Liver (tissue), 3 donors: ENCODE data around the gene HAUS2.

Source experiments
- CTCF ChIP-seq: fragments of 150-350 bp; IDR thresholded peaks from 2 replicates; pipeline ENCODE4 v1.5.1; 2017; ENCODE audit warnings: improper control_type of control experiment, low read depth, low read length; ENCODE audit not compliant: missing input control
- EGR1 ChIP-seq, 2 donors: IDR thresholded peaks; 2 replicates each; pipeline ENCODE4 v1.6.1; 2016 to 2018; ENCODE audit warnings: antibody characterized with exemption in 2 of 2, low read depth in 2 of 2
- GABPA ChIP-seq, 2 donors: IDR thresholded peaks in 1 of 2; conservative IDR thresholded peaks in 1 of 2; 2 replicates each; pipeline ENCODE4 v1.6.1; 2016; ENCODE audit warnings: antibody characterized with exemption in 2 of 2, mild to moderate bottlenecking in 1 of 2, moderate library complexity in 1 of 2
- JUND ChIP-seq, 2 donors: IDR thresholded peaks; 2 replicates each; pipeline ENCODE4 v1.6.1; 2016; ENCODE audit warnings: antibody characterized with exemption in 2 of 2
- MAX ChIP-seq: IDR thresholded peaks from 2 replicates; pipeline ENCODE4 v1.6.1; 2016; ENCODE audit warnings: antibody characterized with exemption
- RXRA ChIP-seq, 2 donors: IDR thresholded peaks; 2 replicates each; pipeline ENCODE4 v1.6.1; 2017 to 2018; ENCODE audit warnings: antibody characterized with exemption in 2 of 2, mild to moderate bottlenecking in 1 of 2
- SP1 ChIP-seq: IDR thresholded peaks from 2 replicates; pipeline ENCODE4 v1.6.1; 2018; ENCODE audit warnings: antibody characterized with exemption, mild to moderate bottlenecking
- TF ChIP-seq, protein P1 (sequence below): IDR thresholded peaks from 2 replicates; pipeline ENCODE4 v1.6.1; 2016; ENCODE audit warnings: antibody characterized with exemption, mild to moderate bottlenecking
- TF ChIP-seq, protein P2 (sequence below): IDR thresholded peaks from 2 replicates; pipeline ENCODE4 v1.6.1; 2016; ENCODE audit warnings: antibody characterized with exemption
- donor health status: healthy.
- donor health status: healthy.

GRCh38 chr15:42549741-42550392 is 1.2 kb downstream of the HAUS2 start:
- TF ChIP-seq CTCF (no peak), EGR1 (IDR thresholded peaks at IDR 0.05; ENCODE audit: low read depth in 2 of 2) (no peak), GABPA (IDR thresholded peaks at IDR 0.05 in 1 of 2, conservative IDR thresholded peaks at IDR 0.05 in 1 of 2) (no peak), SP1 (no peak), RXRA (IDR thresholded peaks at IDR 0.05) (no peak), JUND (IDR thresholded peaks at IDR 0.05) (no peak), MAX (no peak)
- TF ChIP-seq, protein P1, sequence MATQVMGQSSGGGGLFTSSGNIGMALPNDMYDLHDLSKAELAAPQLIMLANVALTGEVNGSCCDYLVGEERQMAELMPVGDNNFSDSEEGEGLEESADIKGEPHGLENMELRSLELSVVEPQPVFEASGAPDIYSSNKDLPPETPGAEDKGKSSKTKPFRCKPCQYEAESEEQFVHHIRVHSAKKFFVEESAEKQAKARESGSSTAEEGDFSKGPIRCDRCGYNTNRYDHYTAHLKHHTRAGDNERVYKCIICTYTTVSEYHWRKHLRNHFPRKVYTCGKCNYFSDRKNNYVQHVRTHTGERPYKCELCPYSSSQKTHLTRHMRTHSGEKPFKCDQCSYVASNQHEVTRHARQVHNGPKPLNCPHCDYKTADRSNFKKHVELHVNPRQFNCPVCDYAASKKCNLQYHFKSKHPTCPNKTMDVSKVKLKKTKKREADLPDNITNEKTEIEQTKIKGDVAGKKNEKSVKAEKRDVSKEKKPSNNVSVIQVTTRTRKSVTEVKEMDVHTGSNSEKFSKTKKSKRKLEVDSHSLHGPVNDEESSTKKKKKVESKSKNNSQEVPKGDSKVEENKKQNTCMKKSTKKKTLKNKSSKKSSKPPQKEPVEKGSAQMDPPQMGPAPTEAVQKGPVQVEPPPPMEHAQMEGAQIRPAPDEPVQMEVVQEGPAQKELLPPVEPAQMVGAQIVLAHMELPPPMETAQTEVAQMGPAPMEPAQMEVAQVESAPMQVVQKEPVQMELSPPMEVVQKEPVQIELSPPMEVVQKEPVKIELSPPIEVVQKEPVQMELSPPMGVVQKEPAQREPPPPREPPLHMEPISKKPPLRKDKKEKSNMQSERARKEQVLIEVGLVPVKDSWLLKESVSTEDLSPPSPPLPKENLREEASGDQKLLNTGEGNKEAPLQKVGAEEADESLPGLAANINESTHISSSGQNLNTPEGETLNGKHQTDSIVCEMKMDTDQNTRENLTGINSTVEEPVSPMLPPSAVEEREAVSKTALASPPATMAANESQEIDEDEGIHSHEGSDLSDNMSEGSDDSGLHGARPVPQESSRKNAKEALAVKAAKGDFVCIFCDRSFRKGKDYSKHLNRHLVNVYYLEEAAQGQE, result no peak
- TF ChIP-seq, protein P2, sequence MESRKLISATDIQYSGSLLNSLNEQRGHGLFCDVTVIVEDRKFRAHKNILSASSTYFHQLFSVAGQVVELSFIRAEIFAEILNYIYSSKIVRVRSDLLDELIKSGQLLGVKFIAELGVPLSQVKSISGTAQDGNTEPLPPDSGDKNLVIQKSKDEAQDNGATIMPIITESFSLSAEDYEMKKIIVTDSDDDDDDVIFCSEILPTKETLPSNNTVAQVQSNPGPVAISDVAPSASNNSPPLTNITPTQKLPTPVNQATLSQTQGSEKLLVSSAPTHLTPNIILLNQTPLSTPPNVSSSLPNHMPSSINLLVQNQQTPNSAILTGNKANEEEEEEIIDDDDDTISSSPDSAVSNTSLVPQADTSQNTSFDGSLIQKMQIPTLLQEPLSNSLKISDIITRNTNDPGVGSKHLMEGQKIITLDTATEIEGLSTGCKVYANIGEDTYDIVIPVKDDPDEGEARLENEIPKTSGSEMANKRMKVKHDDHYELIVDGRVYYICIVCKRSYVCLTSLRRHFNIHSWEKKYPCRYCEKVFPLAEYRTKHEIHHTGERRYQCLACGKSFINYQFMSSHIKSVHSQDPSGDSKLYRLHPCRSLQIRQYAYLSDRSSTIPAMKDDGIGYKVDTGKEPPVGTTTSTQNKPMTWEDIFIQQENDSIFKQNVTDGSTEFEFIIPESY, result no peak
